HG02588 (cell line): ENCODE data around the gene MAPK8IP2.

Experiments
- ATAC-seq: cut with Tn5 transposase; IDR thresholded peaks from one replicate; pipeline ENCODE4 v1.9.1; 2021; ENCODE audit warnings: mild to moderate bottlenecking, moderate library complexity; ENCODE audit not compliant: unreplicated experiment

MAPK8IP2 gene

DNA sequence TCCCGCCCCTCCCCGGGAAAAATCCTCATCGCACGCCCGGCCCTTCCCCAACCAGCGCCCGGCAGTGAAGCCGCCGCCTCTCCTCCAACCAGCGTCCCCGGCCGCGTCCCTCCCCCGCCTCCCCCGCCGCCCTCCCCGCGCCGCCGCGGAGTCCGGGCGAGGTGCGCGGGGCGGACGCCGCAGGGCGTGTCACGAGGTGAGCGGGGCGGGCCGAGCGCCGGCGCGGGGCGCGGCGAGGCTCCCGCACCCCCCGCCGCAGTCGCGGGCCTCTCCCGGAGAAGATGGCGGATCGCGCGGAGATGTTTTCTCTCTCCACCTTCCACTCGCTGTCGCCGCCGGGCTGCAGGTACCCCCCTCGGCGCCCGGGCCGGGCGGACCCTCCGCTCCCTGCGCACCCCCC is at the start of gene MAPK8IP2:
MAPK8IP2 (plus strand) TSS at position 256 of the 400 bp plus-strand sequence; CDS start at position 282, 26 bp downstream.
- no peak for ATAC-seq

DNA sequence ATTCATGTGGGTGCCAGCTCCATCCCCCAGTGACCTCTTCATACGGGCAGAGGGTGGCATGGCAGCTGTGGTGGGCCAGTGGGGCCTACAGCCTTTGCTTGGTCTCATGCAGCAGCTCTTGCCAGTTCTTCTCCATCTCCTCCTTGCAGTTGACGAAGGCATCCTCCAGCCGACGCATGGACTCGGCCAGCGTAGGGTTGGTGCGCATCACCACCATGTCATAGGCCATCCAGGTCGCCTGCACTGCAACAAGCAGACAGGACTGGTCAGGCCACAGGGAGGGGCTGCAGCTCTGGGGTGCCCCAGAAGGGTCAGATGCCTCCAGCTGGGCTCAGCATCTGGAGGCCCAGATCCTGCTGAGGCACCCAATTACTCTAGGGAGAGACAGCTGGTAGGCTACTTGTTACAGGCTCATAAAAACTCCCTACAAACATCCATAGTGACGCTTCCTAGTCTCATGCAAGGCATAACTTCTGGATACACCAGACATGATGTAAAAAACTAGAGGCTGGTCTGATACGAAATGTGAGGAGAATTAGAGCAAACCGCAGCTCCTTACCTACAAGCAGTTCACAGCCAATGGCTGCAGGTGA is 49.3 kb upstream of the MAPK8IP2 start:
- no peak for ATAC-seq

DNA sequence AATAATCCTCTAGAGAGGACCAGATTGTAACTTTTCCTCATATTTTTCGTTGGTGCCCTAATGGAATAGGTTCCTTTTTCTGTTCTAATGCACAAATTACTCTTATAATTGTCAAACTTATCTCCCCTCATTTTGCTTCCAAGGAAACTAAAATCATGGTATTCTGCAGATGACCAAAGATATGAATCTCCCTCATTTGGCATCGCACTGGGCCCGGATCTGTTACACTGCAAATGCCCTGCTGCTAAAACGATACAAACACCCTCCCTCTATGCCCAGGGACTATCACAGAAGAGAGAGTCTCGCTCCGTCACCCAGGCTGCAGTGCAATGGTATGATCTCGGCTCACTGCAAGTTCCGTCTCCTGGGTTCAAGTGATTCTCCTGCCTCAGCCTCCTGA is 47.3 kb upstream of the MAPK8IP2 start:
- ATAC-seq = no peak

DNA sequence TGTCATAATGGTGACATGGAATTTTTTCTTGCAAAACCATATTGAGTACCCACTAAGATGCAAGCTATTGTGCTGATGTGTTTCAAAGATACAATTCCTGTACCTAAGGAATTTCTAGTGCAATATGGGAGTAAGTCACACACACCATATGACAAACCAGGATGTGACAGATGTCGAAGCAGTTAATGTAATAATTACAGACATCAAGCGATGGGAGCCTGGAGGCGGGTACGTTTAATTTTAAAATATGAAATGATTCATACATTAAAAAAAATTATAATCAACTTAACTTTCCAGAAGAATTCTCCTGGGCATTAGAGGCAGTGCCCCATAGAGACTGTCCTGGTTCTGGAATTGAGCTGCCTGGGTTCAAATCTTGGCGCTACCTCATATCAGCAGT is 43.9 kb upstream of the MAPK8IP2 start:
- no peak for ATAC-seq

DNA sequence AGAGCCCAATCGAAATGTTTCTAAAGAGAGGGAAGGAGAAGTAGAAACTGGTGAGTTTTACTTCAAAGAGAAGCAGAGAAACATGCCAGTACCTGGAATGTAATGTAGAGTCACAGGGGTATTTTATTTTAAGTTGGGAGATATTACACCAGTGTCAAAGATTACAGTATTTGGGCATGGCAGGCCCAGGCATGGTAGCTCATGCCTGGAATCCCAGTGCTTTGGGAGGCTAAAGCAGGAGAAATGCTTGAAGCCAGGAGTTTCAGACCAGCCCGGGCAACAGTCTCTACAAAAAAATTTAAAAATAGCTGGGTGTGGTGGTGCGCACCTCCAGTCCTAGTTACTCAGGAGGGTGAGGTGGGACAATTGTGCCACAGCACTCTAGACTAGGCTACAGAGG is 40.6 kb upstream of the MAPK8IP2 start:
- no peak for ATAC-seq

DNA sequence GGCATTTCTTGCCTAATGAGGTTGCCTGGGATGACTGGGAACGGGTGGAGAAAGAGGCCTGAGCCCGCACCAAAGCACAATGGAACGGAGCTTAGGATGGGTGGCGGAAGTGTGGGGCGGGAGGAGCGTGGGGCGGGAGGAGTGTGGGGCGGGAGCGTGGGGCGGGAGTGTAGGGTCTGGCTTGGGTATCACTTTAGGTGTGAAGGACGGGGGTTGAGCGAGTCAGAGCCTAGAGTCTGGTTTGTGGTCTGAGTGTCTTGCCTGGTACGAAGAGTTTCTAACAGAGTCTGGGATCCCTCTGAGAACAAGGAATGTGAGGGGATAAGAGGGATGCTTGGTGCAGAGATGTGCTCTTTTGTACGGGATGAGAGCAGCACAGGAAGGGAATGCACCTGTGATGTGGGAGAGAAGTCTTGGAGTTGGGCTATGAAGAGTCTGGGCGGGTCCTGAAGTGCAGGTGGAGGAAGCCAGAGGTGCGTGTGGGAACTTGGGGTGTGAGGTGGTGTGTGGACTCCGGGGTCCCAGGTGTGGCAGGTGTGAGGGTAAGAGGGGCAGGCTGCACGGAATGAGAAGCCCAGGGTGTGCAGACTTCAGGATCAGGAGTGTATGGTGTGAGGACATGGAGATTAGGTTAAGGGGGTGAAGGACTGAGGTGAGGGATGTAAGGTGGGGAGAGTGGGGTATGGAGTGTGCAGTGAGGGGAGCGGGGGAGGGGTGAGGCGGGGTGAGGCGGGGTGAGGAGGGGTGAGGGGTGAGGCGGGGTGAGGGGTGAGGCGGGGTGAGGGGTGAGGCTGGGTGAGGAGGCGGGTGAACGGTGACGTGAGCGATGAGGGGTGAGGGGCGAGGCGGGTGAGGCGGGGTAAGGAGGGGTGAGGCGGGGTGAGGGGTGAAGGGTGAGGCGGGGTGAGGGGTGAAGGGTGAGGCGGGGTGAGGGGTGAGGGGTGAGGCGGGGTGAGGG is 38.9 kb upstream of the MAPK8IP2 start:
- ATAC-seq = no peak

DNA sequence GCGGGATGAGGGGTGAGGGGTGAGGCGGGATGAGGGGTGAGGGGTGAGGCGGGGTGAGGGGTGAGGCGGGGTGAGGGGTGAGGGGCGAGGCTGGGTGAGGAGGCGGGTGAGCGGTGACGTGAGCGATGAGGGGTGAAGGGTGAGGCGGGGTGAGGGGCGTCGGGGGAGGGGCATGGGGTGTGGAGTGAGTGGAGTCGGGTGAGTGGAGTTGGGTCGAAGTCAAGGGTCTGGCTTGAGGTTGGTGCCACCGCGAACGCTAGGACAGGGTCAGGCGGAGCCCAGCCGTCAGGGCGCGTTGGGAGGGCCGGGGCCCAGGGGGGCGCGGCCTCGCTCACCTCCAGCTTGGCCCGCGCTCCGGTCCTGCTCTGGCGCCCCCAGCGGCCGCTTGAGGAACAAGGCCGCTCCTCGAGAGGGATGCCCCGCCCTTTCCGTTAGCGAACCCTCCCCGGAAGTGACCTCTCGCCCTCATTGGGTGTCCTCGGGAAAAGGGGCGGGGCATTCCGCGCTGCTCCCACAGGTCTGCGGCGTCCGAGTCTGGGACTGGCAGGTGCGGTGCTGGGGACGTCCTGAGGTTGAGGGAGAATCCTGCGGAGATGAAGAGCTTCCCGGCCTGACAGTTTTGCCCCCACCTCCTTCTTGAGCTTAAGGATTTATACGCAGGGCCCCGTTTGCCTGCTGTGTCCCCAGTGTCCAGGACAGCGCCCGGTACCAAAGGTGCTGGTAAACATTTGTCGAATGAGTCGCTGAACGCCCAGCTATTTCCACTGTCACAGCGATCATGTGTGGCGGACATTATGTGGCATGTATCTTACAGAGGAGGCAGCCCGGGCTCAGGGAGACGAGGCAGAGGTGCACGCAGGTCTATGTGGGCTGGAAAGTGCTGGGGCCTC is 37.8 kb upstream of the MAPK8IP2 start, which contains the start of gene SYCE3:
SYCE3 (minus strand) TSS at position 397 of the 890 bp plus-strand sequence. CDS start 6,514 bp downstream, outside the sequence.
- ATAC-seq = peak; percentile 94

DNA sequence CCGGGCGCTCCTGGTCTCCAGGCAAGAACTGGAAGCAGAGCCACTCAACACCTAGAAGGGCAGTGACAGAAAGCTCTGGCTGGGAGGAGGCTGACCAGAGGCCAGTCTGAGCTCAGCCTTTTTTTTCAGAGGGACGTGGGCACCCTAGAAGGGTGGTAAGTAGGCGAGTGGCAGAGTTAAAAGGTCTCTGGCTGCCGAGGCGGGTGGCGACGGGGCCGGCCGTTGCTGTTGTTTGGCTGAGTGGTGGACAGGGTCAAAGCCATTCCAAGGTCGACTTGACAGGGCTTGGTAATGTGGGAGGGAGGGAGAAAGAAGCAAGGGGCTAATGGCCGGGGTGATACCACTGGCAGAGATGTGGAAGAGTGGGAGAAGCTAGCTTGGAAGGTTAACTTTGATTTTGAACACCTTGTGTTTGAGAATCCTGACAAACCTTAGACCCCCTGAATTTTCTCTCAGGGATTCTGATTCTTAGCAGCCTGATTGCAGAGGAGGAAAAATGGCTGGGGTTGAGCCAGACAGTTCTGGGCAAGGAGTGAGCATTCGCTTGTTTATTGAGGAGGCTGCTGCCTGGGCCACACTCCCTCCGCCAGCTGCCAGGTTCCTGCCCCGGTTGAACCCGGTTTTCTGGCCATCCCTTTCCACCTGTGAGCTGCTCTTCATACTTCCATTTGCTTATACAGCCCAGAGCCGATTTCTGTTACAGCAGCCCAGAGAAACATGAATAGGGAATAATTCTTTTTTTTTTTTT is 37.0 kb upstream of the MAPK8IP2 start:
- ATAC-seq = no peak

DNA sequence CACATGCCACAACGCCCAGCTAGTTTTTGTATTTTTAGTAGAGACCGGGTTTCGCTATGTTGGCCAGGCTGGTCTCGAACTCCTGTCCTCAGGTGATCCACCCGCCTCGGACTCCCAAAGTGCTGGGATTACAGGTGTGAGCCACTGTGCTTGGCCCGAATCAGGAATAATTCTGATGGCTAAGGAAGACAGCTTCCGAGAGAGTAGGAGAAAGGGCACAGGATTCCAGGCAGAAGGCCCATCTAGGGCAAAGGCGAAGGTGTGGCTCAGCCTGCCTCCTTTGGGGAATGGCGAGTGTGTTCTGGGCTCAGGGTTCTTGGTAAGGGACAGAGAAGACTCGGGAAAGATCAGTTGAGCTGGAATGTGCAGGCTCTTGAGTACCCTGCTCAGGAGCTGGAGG is 36.3 kb upstream of the MAPK8IP2 start:
- no peak for ATAC-seq

DNA sequence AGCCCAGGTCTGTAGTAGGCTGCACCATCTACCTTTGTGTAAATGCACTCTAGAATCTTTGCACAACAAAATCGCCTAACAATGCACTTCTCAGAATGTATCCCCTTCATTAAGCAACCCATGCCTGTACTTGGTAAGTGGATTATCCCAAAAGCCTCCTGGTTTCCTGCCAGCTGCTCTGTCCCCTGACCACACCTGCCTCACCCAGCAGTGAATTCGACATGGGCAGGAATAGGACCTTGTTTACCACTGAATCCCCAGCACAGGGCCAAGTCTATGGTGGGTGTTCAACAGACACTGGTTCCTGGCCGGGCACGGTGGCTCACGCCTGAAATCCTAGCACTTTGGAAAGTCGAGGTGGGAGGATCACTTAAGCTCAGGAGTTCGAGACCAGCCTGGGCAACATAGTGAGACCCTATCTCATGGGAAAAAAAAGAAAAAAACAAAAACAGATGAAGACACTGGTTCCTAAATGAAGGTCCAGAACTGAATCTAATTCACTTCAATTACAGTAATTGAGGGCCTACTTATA is 32.8 kb upstream of the MAPK8IP2 start:
- no peak for ATAC-seq

DNA sequence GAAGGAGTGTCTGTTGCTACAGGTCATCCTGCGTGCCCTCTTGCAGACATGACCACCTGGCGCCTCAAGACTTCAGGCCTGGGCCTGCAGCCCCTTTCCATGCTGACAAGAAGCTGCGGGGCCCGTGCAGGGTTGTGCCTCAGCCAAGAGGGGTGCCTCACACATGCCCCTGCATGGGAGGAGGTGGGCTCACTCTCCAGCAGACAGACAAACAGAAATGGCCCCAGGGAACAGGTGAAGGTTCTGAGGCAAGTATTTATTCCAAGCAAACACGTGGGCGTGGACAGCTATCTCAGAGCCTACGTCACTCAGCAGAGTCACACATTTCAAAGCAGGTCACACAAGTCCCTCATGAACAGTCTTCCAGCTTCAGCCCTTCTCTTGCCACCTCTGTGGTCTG is 32.0 kb upstream of the MAPK8IP2 start:
- no peak for ATAC-seq

DNA sequence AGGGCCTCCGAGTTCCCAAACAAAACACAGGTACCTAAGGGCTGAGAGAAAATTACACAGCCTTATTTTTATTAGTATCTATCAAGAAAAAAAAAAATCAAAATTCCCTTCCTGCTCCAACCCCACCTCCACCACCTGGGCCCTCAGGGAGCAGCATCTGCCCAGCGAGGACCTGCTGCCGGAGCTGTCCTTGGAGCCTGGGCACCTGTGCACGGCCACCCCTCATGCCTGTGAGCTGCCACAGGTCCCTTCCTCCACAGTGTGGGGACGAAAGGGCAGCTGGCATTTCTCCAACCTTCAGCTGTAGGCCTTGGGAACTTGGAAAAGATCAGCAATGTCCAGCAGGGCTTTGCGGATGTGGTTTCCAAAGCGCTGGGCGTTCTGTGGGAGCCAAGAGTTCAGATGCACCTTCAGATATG is 31.5 kb upstream of the MAPK8IP2 start:
- ATAC-seq = no peak

DNA sequence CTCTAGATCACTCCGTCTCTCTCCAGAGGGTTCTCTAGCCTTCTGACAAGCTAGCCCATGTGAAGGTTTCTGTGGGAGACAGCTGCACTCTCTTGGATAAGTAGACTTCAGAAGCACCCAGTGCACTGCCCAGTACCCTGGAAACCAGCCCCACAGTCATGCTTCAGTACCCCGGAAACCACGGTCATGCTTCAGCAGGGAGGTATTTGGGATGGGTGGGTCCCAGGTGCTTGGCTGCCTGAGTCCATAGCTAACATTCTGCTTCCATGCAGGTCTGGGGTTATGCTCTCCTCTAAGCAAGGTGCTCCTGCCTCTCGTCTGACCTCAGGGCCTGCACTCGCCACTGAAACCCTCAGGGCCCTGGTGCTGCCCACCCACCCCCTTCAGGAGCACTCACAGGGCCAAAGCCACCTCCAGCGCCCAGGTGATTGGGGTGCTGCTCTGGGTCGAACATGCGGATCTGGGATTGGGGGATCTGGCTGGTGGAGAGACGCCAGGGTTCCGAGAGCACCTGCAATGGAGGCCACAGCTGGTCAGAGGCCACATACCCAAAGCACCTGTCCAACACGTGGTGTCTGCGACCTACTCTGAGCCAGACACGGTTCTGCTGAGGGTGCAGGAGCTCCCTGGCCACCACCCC is 30.6 kb upstream of the MAPK8IP2 start:
- ATAC-seq = no peak

DNA sequence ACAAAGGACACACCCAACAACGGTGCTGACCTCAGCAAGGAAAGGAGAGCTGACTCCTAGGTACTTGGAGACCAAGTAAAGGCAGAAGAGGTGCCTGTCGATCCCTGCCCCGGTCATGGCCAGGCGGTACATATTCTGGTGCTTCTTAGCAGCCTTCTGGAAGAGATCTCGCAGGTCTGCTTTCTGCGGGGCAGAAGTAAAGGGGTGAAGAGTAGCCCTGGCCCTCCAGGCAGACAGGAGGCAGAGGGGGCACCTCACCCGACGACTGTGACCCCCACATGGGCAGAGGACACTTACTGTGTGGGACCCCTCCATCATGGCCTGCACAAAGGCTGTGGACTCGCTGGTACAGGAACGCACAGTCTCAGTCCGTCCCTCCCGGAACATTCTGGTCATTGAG is 29.7 kb upstream of the MAPK8IP2 start:
- ATAC-seq = no peak

DNA sequence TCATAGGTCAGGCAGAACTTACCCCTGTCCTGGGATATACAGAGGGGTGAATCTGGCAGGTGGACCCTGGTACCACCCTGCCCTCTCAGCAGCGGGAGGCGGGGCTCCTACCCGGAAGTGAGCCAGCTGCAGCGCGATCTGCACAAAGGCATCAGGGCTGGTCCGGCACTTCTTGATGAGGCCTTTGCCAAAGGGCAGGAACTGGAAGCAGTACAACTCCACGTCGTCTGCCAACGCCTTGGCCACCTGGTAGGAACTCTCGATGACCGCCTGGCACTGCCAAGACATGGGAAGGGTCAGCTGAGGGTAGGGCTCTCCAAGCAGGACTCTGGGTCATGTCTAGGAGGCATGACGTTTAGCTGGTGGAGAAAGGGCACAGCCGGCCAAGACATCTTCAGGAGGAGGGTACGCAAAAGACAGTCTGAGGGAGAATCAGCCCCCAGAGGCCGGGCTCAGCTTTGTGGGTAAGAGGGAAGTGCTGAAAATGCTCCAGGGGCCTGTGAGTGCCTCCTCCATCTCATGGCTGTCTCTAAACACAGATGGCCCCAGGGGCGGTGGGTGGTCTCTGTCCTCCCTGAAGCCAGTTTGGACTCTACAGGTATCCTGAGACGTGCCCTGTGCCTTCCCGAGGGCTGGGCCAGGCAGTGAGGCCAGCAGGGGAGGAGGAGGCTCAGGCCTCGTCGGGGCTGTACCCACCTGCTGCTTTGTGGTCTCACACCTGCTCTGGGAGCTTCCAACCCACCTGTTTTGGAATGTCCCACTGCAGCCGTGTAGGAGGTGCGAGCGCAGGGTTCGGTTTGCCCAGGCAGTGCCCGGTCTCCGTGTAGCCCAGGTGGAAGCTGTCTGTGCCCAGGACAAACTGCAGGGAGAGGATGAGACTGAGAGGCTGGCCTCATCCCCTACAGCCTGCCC is 29.1 kb upstream of the MAPK8IP2 start:
- no peak for ATAC-seq

DNA sequence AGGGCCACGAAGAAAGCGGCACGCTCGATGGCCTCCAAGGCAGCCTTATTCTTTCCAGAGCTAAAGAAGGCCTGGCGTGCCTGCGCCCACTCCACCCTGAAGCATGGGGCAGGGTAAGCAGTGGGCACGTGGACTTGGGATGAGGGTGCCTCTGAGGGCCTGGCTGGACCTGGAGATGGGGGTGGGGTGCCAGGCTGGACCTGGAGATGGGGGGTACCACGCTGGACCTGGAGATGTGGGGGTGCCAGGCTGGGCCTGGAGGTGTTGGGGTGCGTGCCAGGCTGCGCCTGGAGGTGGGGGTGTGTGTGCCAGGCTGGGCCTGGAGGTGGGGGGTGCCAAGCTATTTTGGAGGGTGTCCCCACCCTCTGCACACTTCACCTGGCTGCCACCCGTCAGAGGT is 27.6 kb upstream of the MAPK8IP2 start:
- no peak for ATAC-seq

DNA sequence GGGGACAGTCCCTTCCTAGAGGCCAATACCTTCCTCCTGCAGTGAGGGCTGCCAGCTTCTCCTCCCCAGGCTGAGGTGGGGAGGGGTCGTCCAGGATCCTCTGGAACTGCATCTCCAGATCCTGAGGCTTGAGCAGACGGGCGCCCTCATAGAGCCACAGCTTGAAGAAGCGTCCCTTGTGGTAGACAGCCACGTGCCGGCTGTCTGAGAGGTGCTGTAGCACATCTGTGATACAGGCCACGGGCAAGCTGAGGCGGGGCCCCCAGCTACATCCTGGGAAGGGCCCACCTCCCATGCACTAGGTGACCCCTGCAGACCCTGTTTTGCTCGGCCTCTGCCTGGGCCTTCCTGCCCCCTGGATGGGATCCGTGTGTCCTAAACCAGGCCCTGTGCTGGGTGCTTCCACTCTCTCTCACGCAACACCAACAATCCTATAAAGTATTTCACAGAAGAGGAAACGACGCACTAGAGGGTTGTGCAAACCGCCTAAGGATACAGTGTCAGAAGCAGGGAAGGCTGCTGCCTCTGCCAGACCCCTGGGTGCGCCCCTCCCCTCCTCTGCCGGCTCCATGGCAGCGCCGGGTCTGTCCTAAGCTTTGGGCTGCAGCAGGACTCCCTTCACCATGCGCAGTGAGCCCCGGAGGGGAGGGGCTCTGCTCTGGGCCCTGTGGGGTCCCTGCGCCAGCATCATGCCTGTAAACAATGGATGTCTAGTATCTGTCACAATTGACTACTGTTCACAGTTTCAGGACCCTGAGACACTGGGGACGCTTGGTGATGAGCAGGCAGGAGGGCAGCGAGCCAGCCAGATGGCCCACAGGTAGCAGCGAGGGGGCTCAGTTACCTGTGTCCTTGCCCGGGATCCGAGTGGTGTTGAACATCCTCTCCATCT is 26.9 kb upstream of the MAPK8IP2 start:
- ATAC-seq = no peak

DNA sequence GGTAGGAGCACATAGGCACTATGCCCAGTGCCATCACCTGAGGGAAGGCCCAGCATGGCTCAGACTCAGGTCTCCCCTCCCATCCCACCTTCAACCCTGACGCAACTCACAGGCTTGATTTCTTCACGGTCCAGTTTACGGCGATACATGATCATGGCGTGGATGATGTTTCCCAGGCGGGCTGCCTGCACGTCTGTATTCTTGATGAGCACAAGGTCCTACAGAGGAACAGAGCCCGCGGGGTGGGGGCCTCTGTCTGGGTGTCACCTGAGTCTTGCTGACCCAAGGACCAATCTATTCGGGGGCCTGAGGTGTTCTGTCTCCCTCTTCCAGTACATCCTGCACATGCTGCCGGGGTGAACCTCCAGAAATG is 26.2 kb upstream of the MAPK8IP2 start:
- ATAC-seq = no peak
